ENCODE data around the gene CLEC18B.
A peak's percentile ranks its signal among the peaks of the same experiment; 100 is the strongest.
"Not testable (repeated sequence)": the region's sequence is repeated elsewhere in the genome, so short reads cannot be mapped to it uniquely, and the experiment has no call there.

CLEC18B gene

GRCh38 chr16:74407362-74407705, 13.9 kb downstream of the CLEC18B start:
- not testable (repeated sequence) for DNase-seq (ENCODE audit: low read depth in 2 of 3, low spot score in 1 of 3)

DNA sequence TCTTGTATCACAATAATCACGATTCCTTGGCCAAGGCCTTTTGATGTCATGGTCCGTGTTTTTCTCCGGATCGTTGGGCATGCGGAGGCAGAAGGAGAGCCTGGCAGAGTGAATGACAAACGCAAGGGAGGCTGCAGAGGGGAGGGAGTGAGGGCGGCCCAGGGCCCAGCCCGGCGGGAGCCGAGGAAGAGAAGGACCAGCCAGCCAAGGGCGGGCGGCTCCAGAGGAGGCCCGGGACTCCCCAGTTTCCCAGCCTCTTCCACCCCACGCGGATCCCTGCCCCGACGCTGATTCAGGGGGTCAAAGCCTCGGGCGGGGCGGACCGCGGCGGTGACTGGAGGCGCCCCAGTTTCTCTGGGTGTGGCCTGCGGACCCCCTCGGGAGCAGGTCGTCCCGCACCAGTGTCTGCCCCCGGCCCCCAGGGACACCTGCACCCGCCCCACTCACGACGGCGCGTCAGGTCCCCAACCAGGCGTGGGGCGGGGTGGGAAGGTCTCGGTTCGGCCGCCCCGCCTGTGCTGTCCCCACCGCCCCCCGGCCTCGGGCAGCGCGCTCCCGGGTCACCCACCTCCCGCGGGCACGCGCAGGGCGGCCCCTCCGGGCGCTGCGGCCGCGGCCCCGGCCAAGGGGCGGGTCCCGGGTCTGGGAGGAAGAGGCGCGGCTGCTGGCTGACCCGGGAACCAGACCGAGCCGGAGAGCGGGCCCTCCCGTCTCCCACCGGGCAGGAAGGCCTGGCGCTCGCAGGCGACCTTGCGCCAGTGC, 14.5 kb downstream of the CLEC18B start:
- not testable (repeated sequence) for DNase-seq (ENCODE audit: low read depth in 2 of 3, low spot score in 1 of 3)

- not testable (repeated sequence) for DNase-seq (ENCODE audit: low read depth in 2 of 3, low spot score in 1 of 3)
Observed at GRCh38 chr16:74404148-74404933, 16.9 kb downstream of the CLEC18B start.

GRCh38 chr16:74400238-74400637, 21.0 kb downstream of the CLEC18B start:
- DNase-seq (ENCODE audit: low read depth in 2 of 3, low spot score in 1 of 3): not testable (repeated sequence)

GRCh38 chr16:74398212-74398895, 22.9 kb downstream of the CLEC18B start:
- not testable (repeated sequence) for DNase-seq (ENCODE audit: low read depth in 2 of 3, low spot score in 1 of 3)

DNA sequence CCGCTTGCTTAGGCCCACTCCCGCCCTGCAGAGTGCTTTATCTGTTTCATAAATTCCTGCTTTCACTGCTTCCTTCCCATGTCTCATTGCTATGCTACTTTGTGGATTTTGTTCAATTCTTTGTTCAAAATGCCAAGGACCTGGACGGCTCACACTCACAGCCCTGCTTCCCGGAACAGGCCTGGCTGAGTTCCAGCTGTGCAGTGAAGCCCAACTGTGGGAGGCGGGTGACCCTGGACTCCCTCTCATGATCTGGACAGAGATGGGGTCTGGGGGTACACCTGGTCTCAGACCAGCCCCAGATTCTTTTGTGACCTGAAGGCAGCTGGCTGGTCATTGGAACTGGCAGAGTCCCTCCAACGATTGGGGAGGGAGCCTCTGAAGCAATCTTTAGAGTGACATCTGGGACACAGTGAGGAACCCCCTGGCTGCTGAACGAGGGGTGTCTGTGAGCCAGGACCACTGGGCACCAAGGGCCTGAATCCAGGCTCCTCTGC, 24.7 kb downstream of the CLEC18B start:
- not testable (repeated sequence) for DNase-seq (ENCODE audit: low read depth in 2 of 3, low spot score in 1 of 3)

DNA sequence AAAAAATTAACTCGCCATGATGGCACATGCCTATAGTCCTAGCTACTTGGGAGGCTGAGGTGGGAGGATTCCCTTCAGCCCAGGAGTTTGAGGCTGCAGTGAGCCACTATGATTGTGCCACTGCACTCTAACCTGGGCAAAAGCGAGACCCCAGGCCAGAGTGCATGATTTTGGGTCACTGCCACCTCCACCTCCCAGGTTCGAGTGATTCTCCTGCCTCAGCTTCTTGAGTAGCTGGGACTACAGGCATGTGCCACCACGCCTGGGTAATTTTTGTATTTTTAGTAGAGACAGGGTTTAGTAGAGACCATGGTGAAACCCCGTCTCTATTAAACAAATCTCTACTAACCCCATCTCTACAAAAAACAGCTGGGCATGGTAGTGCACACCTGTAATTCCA, 26.7 kb downstream of the CLEC18B start:
- DNase-seq (ENCODE audit: low read depth in 2 of 3, low spot score in 1 of 3): not testable (repeated sequence)

DNA sequence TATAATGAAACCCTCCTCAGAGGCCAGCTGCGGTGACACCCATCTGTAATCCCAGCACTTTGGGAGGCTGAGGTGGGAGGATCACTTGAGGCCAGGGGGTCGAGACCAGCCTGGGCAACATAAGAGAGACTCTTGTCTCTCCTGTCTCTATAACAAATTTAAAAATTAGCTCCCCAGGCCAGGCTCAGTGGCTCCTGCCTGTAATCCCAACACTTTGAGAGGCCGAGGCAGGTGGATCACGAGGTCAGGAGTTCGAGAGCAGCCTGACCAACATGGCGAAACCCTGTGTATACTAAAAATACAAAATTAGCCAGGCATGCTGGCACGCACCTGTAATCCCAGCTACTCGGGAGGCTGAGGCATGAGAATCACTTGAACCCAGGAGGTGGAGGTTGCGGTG, 27.1 kb downstream of the CLEC18B start:
- DNase-seq (ENCODE audit: low read depth in 2 of 3, low spot score in 1 of 3): not testable (repeated sequence)

GRCh38 chr16:74391454-74392050, 29.7 kb downstream of the CLEC18B start:
- not testable (repeated sequence) for DNase-seq (ENCODE audit: low read depth in 2 of 3, low spot score in 1 of 3)

- not testable (repeated sequence) for DNase-seq (ENCODE audit: low read depth in 2 of 3, low spot score in 1 of 3)
Observed at GRCh38 chr16:74382339-74383034, 38.8 kb downstream of the CLEC18B start.

- DNase-seq (ENCODE audit: low read depth in 2 of 3, low spot score in 1 of 3): not testable (repeated sequence)
Observed at GRCh38 chr16:74373847-74374184, 47.5 kb downstream of the CLEC18B start.

GRCh38 chr16:74372953-74373846, 48.1 kb downstream of the CLEC18B start:
- no peak for DNase-seq (ENCODE audit: low read depth in 2 of 3, low spot score in 1 of 3)

GRCh38 chr16:74372369-74372768, 48.9 kb downstream of the CLEC18B start:
- DNase-seq (ENCODE audit: low read depth in 2 of 3, low spot score in 1 of 3): no peak

- DNase-seq (ENCODE audit: low read depth in 2 of 3, low spot score in 1 of 3): not testable (repeated sequence)
Observed at GRCh38 chr16:74370338-74371135, 50.7 kb downstream of the CLEC18B start.

DNA sequence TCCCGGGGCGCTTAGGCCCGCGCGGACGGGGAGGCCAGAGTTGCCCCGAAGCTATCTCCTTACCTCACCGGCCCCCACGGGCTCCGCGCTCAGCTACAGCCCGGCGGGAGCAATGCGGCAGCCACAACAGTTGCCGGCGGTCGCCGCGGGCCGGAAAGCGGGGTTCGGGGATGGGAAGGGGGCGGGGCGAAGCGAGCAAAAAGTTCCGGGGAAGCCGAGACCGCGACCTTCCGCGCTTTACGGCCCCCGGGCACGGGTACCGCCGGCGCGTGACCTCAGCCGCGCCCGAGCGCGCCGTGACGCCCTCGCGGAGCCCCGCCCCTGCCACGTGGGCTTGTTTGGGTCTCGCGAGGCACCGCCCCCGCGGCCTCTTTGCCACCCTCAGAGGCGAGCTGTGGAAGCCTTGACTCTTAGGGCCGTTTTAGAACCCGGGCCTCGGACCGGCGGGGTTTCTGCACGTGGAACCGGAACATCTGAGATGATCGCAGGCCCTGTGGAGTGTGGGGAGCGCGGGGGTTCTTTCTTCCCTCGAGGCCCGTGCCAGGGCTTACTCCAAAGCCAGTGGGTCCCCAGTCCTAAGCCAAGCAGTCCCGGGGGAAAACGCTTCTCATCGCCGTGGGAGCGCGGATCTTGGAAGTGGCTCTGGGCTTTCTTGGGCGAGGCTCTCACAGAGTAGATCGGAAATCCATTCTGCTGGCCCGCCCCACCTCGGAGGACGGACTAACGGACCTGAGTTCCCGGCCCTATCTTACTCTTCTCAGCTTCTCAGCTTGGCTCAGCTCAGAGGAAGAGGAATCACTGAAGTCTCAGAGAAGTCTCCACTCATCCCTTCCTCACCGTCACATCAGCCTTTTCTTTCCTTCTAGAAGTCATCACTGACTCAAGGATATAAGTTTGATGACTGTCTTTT, 53.0 kb downstream of the CLEC18B start:
- DNase-seq (ENCODE audit: low read depth in 2 of 3, low spot score in 1 of 3): peak; percentile 93 to 100 (median 96)

DNA sequence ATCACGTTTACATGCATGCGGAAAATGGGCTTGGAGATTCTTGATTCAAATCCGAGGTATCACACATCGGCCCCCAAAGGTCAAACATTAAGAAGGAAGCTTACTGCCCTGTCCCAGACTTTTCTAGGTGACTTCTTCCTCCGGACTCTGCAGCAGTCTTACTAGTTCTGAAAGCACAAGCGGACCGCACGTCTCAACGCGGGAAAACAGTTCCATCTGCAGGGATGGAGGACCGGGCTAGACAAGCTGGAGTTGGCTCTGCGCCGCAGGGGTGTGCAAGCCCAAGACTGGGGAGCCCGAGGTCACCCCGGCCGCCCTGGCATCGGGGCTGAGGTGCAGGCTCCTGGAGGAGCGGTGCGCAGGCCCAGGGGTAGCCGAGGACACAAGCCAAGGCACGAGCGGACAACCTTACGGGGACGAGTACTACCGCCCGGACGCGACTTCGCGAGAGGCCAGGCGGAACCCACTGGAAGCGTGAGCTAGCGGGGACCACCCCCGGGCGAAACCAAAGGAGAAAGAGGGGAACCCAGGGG, 53.7 kb downstream of the CLEC18B start:
- peak; percentile 17 to 27 (median 18) for DNase-seq (ENCODE audit: low read depth in 2 of 3, low spot score in 1 of 3)
